ENCODE data around the gene EMX1. TPM values are rescaled to one million over a fixed set of nuclear protein-coding genes. Genes with fewer than 3 reads are reported as not detected.

EMX1 gene
- total RNA-seq, 1 donor from 2014 or later: not detected

GRCh38 chr2:72942881-72943418 is 25.6 kb downstream of the EMX1 start:
- TF ChIP-seq CTCF (IDR thresholded peaks at IDR 0.05): no peak
- H3K9me3 ChIP-seq: no peaks in the 10 kb centered on the region
- no peak overlapping the region for H3K27ac ChIP-seq
- intact Hi-C loops (cut with DNase I): no loop called here
- no peaks in the 10 kb centered on the region for H3K4me1 ChIP-seq
- no peaks in the 10 kb centered on the region for H3K36me3 ChIP-seq
- no peak for DNase-seq
- ATAC-seq: no peak
- no peak overlapping the region for H3K4me3 ChIP-seq
- no peaks in the 10 kb centered on the region for H3K27me3 ChIP-seq (ENCODE audit: low read depth)

- no peak for TF ChIP-seq CTCF (IDR thresholded peaks at IDR 0.05)
- no peaks in the 10 kb centered on the region for H3K9me3 ChIP-seq
- H3K4me1 ChIP-seq: no peaks in the 10 kb centered on the region
- DNase-seq (no peak), ATAC-seq (no peak)
- H3K27ac ChIP-seq: no peak overlapping the region
- intact Hi-C loops (cut with DNase I): no loop called here
- no peaks in the 10 kb centered on the region for H3K27me3 ChIP-seq (ENCODE audit: low read depth)
- no peak overlapping the region for H3K4me3 ChIP-seq
- H3K36me3 ChIP-seq: no peaks in the 10 kb centered on the region
Measured at GRCh38 chr2:72943540-72944395, 26.4 kb downstream of the EMX1 start.

- no peak overlapping the region for H3K4me3 ChIP-seq
- H3K36me3 ChIP-seq: no peaks in the 10 kb centered on the region
- ATAC-seq: no peak
- intact Hi-C loops (cut with DNase I): no loop called here
- TF ChIP-seq CTCF (IDR thresholded peaks at IDR 0.05): no peak
- H3K9me3 ChIP-seq: no peaks in the 10 kb centered on the region
- no peaks in the 10 kb centered on the region for H3K27me3 ChIP-seq (ENCODE audit: low read depth)
- no peaks in the 10 kb centered on the region for H3K4me1 ChIP-seq
- no peak overlapping the region for H3K27ac ChIP-seq
- no peak for DNase-seq
Measured at GRCh38 chr2:72944804-72945449, 27.6 kb downstream of the EMX1 start.

- Histone ChIP-seq H3K36me3 (no peaks in the 10 kb centered on the region), H3K9me3 (no peaks in the 10 kb centered on the region), H3K4me1 (no peaks in the 10 kb centered on the region), H3K27me3 (ENCODE audit: low read depth) (no peaks in the 10 kb centered on the region), H3K4me3 (no peak overlapping the region), H3K27ac (no peak overlapping the region)
- ATAC-seq: no peak
- no peak for TF ChIP-seq CTCF (IDR thresholded peaks at IDR 0.05)
- DNase-seq: no peak
- intact Hi-C loops (cut with DNase I): no loop called here
Measured at GRCh38 chr2:72945450-72946019, 28.2 kb downstream of the EMX1 start.

GRCh38 chr2:72946466-72946865 is 29.1 kb downstream of the EMX1 start:
- intact Hi-C loops (cut with DNase I): no loop called here
- Histone ChIP-seq H3K4me1 (no peaks in the 10 kb centered on the region), H3K36me3 (no peaks in the 10 kb centered on the region), H3K9me3 (no peaks in the 10 kb centered on the region), H3K27me3 (ENCODE audit: low read depth) (no peaks in the 10 kb centered on the region), H3K27ac (no peak overlapping the region), H3K4me3 (no peak overlapping the region)
- DNase-seq (no peak), ATAC-seq (no peak)
- TF ChIP-seq CTCF (IDR thresholded peaks at IDR 0.05): no peak
